ENCODE data around the gene CDC42. TPM values are rescaled to one million over a fixed set of nuclear protein-coding genes. Genes with fewer than 3 reads are reported as not detected.
A peak's percentile ranks its signal among the peaks of the same experiment; 100 is the strongest.

Gene CDC42
- total and polyA plus RNA-seq, 9 of the 15 experiments (the other 6 are each of a cell fraction or from before 2014, with no cell fraction given): 186 to 398 (median 325) TPM

GRCh38 chr1:22053017-22053860 lies 730 bp downstream of the CDC42 start (continued):
- TF ChIP-seq GTF2B (IDR thresholded peaks at IDR 0.05; ENCODE audit: extremely low read depth, insufficient read length) (no peak), FUS (optimal IDR thresholded peaks at IDR 0.05; ENCODE audit: low read depth, low read length) (peak; percentile 44), MNT (conservative IDR thresholded peaks at IDR 0.05) (peak; percentile 42 to 63; a peak in 3 of 4 replicates), ZBTB26 (CRISPR knock-in tag; IDR thresholded peaks at IDR 0.05) (0 out of 2 replicates have a peak, but pooled peaks have one; percentile 63), PRPF4 (IDR thresholded peaks at IDR 0.05; ENCODE audit: insufficient read depth, low read depth, low read length, poor library complexity, severe bottlenecking) (peak; percentile 64), RUNX1 (IDR thresholded peaks at IDR 0.05; ENCODE audit: low read depth) (no peak), NCOA4 (IDR thresholded peaks at IDR 0.05; ENCODE audit: partially characterized antibody) (no peak), MGA (IDR thresholded peaks at IDR 0.05) (no peak), ERF (CRISPR knock-in tag; IDR thresholded peaks at IDR 0.05) (no peak), ASH1L (IDR thresholded peaks at IDR 0.05; ENCODE audit: borderline replicate concordance, low read depth, partially characterized antibody) (peak; percentile 22), NCOA2 (IDR thresholded peaks at IDR 0.05; ENCODE audit: partially characterized antibody in 2 of 2) (no peak)
